ENCODE data around the gene SGPL1.
"Not testable (repeated sequence)": the region's sequence is repeated elsewhere in the genome, so short reads cannot be mapped to it uniquely, and the experiment has no call there.

Gene SGPL1, protein sequence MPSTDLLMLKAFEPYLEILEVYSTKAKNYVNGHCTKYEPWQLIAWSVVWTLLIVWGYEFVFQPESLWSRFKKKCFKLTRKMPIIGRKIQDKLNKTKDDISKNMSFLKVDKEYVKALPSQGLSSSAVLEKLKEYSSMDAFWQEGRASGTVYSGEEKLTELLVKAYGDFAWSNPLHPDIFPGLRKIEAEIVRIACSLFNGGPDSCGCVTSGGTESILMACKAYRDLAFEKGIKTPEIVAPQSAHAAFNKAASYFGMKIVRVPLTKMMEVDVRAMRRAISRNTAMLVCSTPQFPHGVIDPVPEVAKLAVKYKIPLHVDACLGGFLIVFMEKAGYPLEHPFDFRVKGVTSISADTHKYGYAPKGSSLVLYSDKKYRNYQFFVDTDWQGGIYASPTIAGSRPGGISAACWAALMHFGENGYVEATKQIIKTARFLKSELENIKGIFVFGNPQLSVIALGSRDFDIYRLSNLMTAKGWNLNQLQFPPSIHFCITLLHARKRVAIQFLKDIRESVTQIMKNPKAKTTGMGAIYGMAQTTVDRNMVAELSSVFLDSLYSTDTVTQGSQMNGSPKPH

GRCh38 chr10:70815504-70816219 lies at the start of gene SGPL1:
Gene SGPL1, plus strand, starts transcription at chr10:70815948. Its CDS starts 906 bp downstream, at chr10:70816854.
- DNase-seq (ENCODE audit: low read depth, low spot score), result peak; percentile 74

DNA sequence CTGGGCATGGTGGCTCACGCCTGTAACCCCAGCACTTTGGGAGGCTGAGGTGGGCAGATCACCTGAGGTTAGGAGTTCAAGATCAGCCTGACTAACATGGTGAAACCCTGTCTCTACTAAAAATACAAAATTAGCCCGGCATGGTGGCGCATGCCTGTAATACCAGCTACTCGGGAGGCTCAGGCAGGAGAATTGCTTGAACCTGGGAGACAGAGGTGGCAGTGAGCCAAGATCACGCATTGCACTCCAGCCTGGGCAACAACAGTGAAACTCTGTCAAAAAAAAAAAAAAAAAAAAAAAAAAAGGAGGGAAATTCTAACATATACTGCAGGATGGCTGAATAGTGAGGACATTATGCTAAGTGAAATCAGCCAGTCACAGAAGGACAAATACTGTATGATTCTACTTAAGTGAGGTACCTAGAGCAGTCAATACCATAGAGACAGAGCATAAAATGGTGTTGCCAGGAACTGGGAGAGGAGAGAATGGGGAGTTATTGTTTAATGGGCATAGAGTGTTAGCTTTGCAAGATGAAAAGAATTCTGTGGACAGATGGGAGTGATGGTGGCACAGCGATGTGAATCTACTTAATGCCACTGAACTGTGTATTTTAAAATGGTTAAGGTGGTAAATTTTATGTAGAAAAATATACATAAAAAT lies 47.6 kb upstream of the SGPL1 start:
- not testable (repeated sequence) for DNase-seq (ENCODE audit: low read depth, low spot score)

GRCh38 chr10:70769121-70769520 lies 46.6 kb upstream of the SGPL1 start:
- no peak for DNase-seq (ENCODE audit: low read depth, low spot score)

GRCh38 chr10:70770001-70770400 lies 45.7 kb upstream of the SGPL1 start:
- DNase-seq (ENCODE audit: low read depth, low spot score), result no peak

GRCh38 chr10:70770516-70770915 lies 45.2 kb upstream of the SGPL1 start:
- not testable (repeated sequence) for DNase-seq (ENCODE audit: low read depth, low spot score)

DNA sequence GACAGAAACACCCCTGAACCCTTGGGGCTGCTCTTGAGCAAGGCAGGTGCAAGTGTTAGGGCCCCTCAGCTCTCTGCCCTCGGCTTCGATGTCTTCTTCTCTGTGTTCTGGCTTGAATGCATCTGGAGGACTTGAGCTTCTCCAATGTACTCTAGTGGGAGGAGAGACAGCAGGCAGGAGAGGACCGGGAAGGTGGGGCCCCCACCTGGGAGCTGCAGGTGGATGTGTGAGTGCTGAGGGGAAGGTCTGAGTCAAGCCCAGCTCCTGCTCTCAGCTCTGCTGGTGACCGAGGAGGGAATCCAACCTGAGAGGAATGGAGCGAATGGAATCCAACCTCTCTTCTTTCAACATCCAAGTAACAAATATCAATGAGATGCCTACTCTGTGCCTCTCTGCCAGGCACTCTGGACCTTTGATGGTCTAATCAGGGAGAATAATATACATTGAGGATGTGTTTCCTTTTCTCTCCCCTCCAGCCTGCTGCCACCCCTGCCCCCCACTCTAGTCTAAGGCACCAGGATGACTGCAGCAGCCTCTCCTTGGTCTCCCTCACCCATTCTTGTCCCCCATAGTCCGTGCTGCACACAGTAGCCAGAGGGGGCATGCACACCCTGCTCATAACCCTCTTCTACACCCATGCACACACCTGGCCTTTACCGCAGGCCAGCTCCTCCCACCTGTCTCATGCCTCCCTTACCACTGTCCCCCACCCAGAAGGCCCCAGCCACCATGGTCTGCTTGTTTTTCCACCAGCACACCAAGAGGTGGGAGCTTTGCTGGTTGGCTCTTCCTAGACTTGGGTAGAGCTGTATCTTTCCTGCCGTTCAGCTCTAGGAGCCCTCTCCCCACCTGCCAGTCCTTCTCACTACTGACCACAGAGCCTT lies 44.2 kb upstream of the SGPL1 start:
- no peak for DNase-seq (ENCODE audit: low read depth, low spot score)

DNA sequence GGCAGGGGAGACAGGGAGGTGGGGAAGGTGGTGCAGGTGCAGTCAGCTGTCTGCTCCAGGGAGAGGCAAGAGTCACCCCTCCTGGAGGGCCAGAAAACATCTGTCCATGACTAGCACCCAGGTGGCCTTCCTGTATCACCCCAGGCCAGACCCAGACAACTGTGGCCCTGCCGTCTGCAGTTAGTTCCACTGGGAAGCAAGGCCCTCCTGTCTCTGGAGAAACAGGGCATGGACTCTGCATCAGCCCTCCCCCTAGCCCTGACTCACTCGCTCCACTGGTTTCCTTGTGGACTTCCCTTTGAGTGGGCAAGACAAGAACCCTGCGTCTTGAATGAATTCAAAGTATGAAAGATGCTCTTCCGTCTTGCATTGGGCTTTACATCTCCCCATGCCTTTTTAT lies 43.1 kb upstream of the SGPL1 start:
- no peak for DNase-seq (ENCODE audit: low read depth, low spot score)

- no peak for DNase-seq (ENCODE audit: low read depth, low spot score)
Observed at GRCh38 chr10:70773461-70773860, 42.3 kb upstream of the SGPL1 start.

GRCh38 chr10:70773965-70774809 lies 41.6 kb upstream of the SGPL1 start:
- no peak for DNase-seq (ENCODE audit: low read depth, low spot score)

- no peak for DNase-seq (ENCODE audit: low read depth, low spot score)
Observed at GRCh38 chr10:70774810-70775678, 40.7 kb upstream of the SGPL1 start.

- no peak for DNase-seq (ENCODE audit: low read depth, low spot score)
Observed at GRCh38 chr10:70775679-70776454, 39.9 kb upstream of the SGPL1 start.

DNA sequence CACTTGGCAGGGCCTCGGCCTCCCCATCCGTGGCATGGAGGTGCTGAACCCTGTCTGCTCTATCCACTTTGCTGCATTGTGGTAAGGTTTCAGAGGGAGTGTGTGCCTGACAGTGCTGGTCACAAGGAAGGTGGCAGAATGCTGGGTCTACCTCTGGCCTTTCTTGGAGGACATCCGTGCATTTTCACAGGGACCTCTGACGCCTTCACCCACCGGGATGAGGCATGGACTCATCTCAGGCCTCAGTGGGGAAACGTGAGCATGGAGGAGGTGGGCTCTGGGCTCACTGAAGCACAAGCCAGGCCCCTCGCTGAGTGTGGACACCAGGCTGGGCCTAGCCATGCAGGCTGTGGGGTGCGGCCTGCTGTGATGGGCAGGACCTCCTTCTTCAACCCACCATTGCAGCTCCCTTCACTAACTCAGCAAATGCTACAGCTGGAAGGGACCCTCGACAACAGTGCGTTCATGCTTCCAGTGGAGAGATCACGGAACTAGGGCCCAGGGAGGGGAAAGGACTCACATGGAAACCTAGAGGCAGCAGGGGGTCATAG lies 39.2 kb upstream of the SGPL1 start:
- DNase-seq (ENCODE audit: low read depth, low spot score), result no peak

DNA sequence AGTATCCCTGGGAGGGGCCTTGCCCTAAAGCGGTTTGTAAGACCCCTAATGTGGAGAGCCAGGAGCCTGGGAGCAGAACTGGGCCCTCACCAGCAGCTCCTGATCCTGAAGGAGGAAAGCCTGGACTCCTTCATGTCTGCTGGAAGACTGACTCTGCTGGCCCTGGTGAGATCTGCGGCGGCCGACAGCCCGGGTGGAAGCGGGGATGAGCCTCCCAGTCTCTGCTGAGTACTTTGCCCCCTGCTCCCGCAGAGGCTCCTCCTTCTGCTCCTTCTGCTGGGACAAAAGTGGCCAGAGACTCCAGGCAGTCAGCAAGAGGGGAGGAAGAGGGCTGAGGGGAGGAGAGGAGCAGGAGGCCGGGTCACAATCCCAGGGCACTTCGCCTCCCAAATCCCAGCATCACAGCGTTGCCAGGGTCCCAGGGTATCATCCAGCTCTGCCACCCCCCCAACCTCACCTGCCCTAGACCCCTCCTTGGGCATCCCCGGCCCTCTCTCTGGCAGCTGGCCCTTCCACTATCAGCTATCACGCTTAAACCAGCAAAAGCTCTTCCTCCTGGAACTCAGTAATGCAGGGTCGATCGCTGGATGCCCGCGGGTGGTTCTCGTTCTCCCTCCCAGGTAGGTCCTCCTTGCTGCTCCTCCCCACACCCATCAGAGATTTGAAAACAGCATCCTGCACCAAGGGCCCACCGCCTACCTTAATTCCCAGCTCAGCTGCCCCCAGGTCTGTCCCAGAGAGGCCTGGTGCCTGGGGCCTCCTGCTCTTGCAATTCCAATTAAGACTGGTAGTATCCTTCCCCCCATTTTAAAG lies 38.5 kb upstream of the SGPL1 start:
- DNase-seq (ENCODE audit: low read depth, low spot score), result no peak

GRCh38 chr10:70778267-70778924 lies 37.4 kb upstream of the SGPL1 start:
- DNase-seq (ENCODE audit: low read depth, low spot score), result no peak

DNA sequence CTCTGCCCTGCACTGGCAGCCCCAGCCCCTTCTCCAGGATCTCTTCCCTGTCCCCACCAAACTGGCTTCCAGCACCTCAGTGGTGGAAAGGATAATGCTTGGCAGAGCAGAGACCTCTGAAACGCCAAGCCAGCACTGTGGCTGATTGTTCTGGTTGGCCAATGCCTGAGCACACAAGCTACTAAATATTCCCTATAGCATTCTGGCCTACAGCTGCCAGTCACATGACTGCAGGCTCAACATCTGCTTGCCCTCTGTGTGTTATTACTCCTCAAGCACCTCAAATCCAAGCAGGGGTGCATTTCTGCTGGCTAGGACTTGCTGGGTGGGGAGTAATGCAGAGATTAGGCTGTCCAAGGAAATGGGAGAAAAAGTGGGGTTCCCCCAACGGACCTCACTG lies 36.7 kb upstream of the SGPL1 start:
- DNase-seq (ENCODE audit: low read depth, low spot score), result no peak

DNA sequence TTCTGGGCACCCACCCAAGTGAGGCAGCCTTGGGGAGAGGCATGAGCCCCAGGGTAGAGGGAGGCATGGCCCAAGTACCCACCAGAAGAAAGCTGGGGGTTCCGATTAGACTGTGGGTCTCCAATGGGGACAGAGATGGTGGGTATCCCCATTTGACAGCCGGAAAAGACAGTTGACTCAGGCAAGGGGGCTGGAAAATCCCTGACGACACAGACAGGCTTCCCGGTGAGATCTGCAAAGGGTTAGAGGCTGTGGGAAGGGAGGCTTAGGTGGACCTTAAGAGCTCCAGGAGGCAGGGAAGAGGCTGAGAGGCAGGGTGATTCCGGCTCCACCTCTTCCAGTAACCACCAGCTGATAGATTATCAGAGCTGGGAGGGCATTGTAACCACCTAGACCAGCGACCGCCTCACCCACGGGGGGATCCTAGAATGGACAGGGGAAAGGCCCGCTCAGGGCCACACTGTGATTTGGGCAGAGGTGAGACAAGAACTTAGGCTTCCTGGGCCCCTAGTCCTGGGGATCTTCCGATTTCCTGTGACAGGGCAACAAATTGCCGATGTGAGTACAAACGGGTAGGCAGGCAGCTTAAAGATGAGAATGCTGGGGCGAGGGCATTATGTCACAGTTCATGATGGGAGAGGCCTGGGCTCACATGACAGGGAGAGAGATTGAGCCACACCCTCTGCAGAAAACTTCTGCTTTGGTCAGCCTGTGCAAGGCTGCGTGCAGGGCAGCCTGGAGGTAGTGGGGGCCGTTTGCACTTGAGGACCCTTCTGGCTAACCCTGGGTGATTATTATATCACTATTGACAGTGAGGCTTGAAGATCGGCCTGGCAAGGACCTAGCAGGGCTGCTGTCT lies 36.0 kb upstream of the SGPL1 start:
- DNase-seq (ENCODE audit: low read depth, low spot score), result no peak
